Amygdala (tissue), 56 donors: ENCODE results near the gene WAC.
A peak's percentile ranks its signal among the peaks of the same experiment; 100 is the strongest.
"Not testable (repeated sequence)": the region's sequence is repeated elsewhere in the genome, so short reads cannot be mapped to it uniquely, and the experiment has no call there.

Experiments used
- DNase-seq, 56 donors: peaks; one replicate each; lab custom pipeline; 2025; lab: John Stamatoyannopoulos, UW

Gene WAC

GRCh38 chr10:28601012-28601411 lies 68.1 kb downstream of the WAC start:
- no peak for DNase-seq

GRCh38 chr10:28604567-28605536 lies 71.9 kb downstream of the WAC start:
- DNase-seq = no peak

GRCh38 chr10:28606568-28606967 lies 73.7 kb downstream of the WAC start:
- no peak for DNase-seq

- not testable (repeated sequence) for DNase-seq
Observed at GRCh38 chr10:28609636-28610035, 76.7 kb downstream of the WAC start.

- DNase-seq = no peak
Observed at GRCh38 chr10:28612877-28613276, 80.0 kb downstream of the WAC start.

- DNase-seq = no peak
Observed at GRCh38 chr10:28616514-28616913, 83.6 kb downstream of the WAC start.

- no peak for DNase-seq
Observed at GRCh38 chr10:28619455-28619854, 86.5 kb downstream of the WAC start.

- DNase-seq = no peak
Observed at GRCh38 chr10:28620251-28620650, 87.3 kb downstream of the WAC start.

- no peak for DNase-seq
Observed at GRCh38 chr10:28623483-28623882, 90.6 kb downstream of the WAC start.

- DNase-seq = no peak
Observed at GRCh38 chr10:28624351-28624750, 91.4 kb downstream of the WAC start.

- no peak for DNase-seq
Observed at GRCh38 chr10:28627102-28627501, 94.2 kb downstream of the WAC start.

GRCh38 chr10:28628184-28628893 lies 95.4 kb downstream of the WAC start:
- peak in 51 of 56 donors; percentile 4 to 85 (median 45) for DNase-seq

GRCh38 chr10:28631896-28632583 lies 99.1 kb downstream of the WAC start:
- DNase-seq = no peak

- no peak for DNase-seq
Observed at GRCh38 chr10:28632584-28632945, 99.6 kb downstream of the WAC start.

- no peak for DNase-seq
Observed at GRCh38 chr10:28633750-28634149, 100.8 kb downstream of the WAC start.

- DNase-seq = no peak
Observed at GRCh38 chr10:28637346-28637745, 104.4 kb downstream of the WAC start.

GRCh38 chr10:28638392-28638791 lies 105.5 kb downstream of the WAC start:
- DNase-seq = no peak

- DNase-seq = no peak
Observed at GRCh38 chr10:28640551-28640950, 107.6 kb downstream of the WAC start.

GRCh38 chr10:28644647-28645046 lies 111.7 kb downstream of the WAC start:
- no peak for DNase-seq

- no peak for DNase-seq
Observed at GRCh38 chr10:28652106-28652505, 119.2 kb downstream of the WAC start.

GRCh38 chr10:28652703-28653102 lies 119.8 kb downstream of the WAC start:
- DNase-seq = no peak
